ENCODE measurements around the gene TARS1.

Gene TARS1

DNA sequence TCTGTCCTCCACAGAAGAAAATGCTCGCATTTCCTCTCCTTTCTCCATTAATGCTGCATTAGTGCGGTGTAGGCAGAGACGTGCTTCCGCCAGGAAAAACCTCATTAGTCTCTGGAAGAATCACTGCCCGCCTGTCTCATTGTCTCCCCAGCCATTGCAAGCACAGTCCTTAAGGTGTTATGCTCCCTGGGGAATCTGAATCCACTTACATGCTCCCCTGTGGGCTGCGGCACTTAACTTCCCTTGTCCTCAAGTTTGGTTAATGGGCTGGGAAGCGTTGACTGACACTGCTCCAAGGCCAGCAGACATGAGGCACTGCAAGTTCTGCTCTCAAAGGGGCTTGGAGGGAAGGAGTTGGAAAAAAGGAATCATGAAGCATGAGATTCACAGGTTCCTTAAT is 41.6 kb downstream of the TARS1 start:
- DNase-seq: no peak
- H3K79me1 ChIP-seq (ENCODE audit: low read length): no peaks in the 10 kb centered on the region
- no CpG with 5 or more reads among the region's 7 CpGs for WGBS (ENCODE audit: extremely low coverage, insufficient coverage, insufficient read length)
- no peak overlapping the region for H3K9ac ChIP-seq (ENCODE audit: low read length)
- H2AFZ ChIP-seq (ENCODE audit: insufficient read depth, low read length, poor library complexity): no peak overlapping the region
- H4K12ac ChIP-seq (ENCODE audit: low read depth, low read length): no peak overlapping the region
- H3K4me3 ChIP-seq (ENCODE audit: low read depth, low read length): no peak overlapping the region
- H3K9me3 ChIP-seq (ENCODE audit: insufficient read depth, low read depth, low read length): no peaks in the 10 kb centered on the region
- no peaks in the 10 kb centered on the region for H3K27me3 ChIP-seq (ENCODE audit: insufficient read depth, low read length)
- H2BK5ac ChIP-seq (ENCODE audit: low read depth, low read length, poor library complexity): no peak overlapping the region
- no peak overlapping the region for H4K8ac ChIP-seq (ENCODE audit: low read depth, low read length)
- H2BK120ac ChIP-seq (ENCODE audit: insufficient read depth, low read length, poor library complexity): no peak overlapping the region
- no peak overlapping the region for H3K4me2 ChIP-seq (ENCODE audit: low read length)
- H3K4ac ChIP-seq (ENCODE audit: low read depth, low read length): no peak overlapping the region
- peaks cover 0 to 6% of the 10 kb centered on the region in 2 experiments for H3K36me3 ChIP-seq (ENCODE audit: control insufficient read depth in 1 of 2, insufficient read depth in 2 of 2, low read length in 2 of 2)
- H4K91ac ChIP-seq (ENCODE audit: low read depth, low read length): no peak overlapping the region
- H3K14ac ChIP-seq (ENCODE audit: low read length): no peak overlapping the region
- H3K4me1 ChIP-seq (ENCODE audit: control insufficient read depth in 1 of 2, insufficient read depth in 2 of 2, low read length in 2 of 2): no peaks in the 10 kb centered on the region
- no peak overlapping the region for H2AK5ac ChIP-seq (ENCODE audit: low read length)
- H3K18ac ChIP-seq (ENCODE audit: low read length): no peak overlapping the region
- H3K23ac ChIP-seq (ENCODE audit: low read length): no peak overlapping the region
- no peak overlapping the region for H2BK12ac ChIP-seq (ENCODE audit: low read length)
- H3K79me2 ChIP-seq (ENCODE audit: control insufficient read depth, insufficient read depth, low read length, poor library complexity): no peaks in the 10 kb centered on the region
- H3K27ac ChIP-seq (ENCODE audit: low read depth, low read length): no peak overlapping the region

DNA sequence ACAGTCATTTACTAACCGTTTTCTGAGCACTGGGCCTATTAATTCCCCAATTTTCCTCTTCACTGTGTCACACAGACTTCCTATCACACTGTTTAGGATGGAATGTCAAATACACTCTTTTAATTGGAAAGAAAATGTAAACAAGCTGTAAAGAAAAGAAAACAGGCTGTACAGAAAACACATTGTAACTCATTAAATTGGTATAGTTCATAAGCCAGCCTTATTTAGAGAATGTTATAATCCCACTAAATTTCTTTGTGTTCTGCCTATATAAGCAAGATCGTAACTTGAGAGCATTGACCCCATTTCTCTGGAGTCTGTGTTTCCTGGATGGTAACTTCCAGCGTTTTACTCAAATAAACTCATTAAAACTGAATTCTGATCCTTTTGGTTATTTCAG is 46.5 kb downstream of the TARS1 start:
- Histone ChIP-seq H2BK5ac (ENCODE audit: low read depth, low read length, poor library complexity) (no peak overlapping the region), H3K18ac (ENCODE audit: low read length) (no peak overlapping the region), H3K79me2 (ENCODE audit: control insufficient read depth, insufficient read depth, low read length, poor library complexity) (no peaks in the 10 kb centered on the region), H2AFZ (ENCODE audit: insufficient read depth, low read length, poor library complexity) (no peak overlapping the region), H4K12ac (ENCODE audit: low read depth, low read length) (no peak overlapping the region), H3K23ac (ENCODE audit: low read length) (no peak overlapping the region), H2BK12ac (ENCODE audit: low read length) (no peak overlapping the region), H3K9me3 (ENCODE audit: insufficient read depth, low read depth, low read length) (peaks cover 2% of the 10 kb centered on the region), H3K9ac (ENCODE audit: low read length) (no peak overlapping the region), H2BK120ac (ENCODE audit: insufficient read depth, low read length, poor library complexity) (no peak overlapping the region), H3K27ac (ENCODE audit: low read depth, low read length) (no peak overlapping the region), H3K4ac (ENCODE audit: low read depth, low read length) (no peak overlapping the region), H4K8ac (ENCODE audit: low read depth, low read length) (no peak overlapping the region), H3K14ac (ENCODE audit: low read length) (no peak overlapping the region), H3K4me2 (ENCODE audit: low read length) (no peak overlapping the region), H3K4me3 (ENCODE audit: low read depth, low read length) (no peak overlapping the region), H3K79me1 (ENCODE audit: low read length) (no peaks in the 10 kb centered on the region), H4K91ac (ENCODE audit: low read depth, low read length) (no peak overlapping the region), H3K36me3 (ENCODE audit: control insufficient read depth in 1 of 2, insufficient read depth in 2 of 2, low read length in 2 of 2) (no peaks in the 10 kb centered on the region), H3K4me1 (ENCODE audit: control insufficient read depth in 1 of 2, insufficient read depth in 2 of 2, low read length in 2 of 2) (peaks cover 0 to 3% of the 10 kb centered on the region in 2 experiments), H2AK5ac (ENCODE audit: low read length) (no peak overlapping the region), H3K27me3 (ENCODE audit: insufficient read depth, low read length) (no peaks in the 10 kb centered on the region)
- WGBS (ENCODE audit: extremely low coverage, insufficient coverage, insufficient read length): no CpG with 5 or more reads among the region's 3 CpGs
- no peak for DNase-seq

GRCh38 chr5:33488558-33489355 is 48.0 kb downstream of the TARS1 start:
- no peak overlapping the region for H3K14ac ChIP-seq (ENCODE audit: low read length)
- H2AK5ac ChIP-seq (ENCODE audit: low read length): no peak overlapping the region

GRCh38 chr5:33489481-33490067 is 48.8 kb downstream of the TARS1 start:
- H4K91ac ChIP-seq (ENCODE audit: low read depth, low read length): no peak overlapping the region

More at GRCh38 chr5:33488558-33489355, 48.0 kb downstream of the TARS1 start:
- no peak for DNase-seq
- Histone ChIP-seq H3K36me3 (ENCODE audit: control insufficient read depth in 1 of 2, insufficient read depth in 2 of 2, low read length in 2 of 2) (no peaks in the 10 kb centered on the region), H3K4me3 (ENCODE audit: low read depth, low read length) (no peak overlapping the region), H4K91ac (ENCODE audit: low read depth, low read length) (no peak overlapping the region), H2BK120ac (ENCODE audit: insufficient read depth, low read length, poor library complexity) (no peak overlapping the region), H3K9me3 (ENCODE audit: insufficient read depth, low read depth, low read length) (peaks cover 2% of the 10 kb centered on the region), H3K27ac (ENCODE audit: low read depth, low read length) (no peak overlapping the region), H3K79me2 (ENCODE audit: control insufficient read depth, insufficient read depth, low read length, poor library complexity) (no peaks in the 10 kb centered on the region), H3K79me1 (ENCODE audit: low read length) (no peaks in the 10 kb centered on the region), H3K18ac (ENCODE audit: low read length) (no peak overlapping the region), H3K4ac (ENCODE audit: low read depth, low read length) (no peak overlapping the region), H2BK5ac (ENCODE audit: low read depth, low read length, poor library complexity) (no peak overlapping the region), H4K12ac (ENCODE audit: low read depth, low read length) (no peak overlapping the region), H2AFZ (ENCODE audit: insufficient read depth, low read length, poor library complexity) (no peak overlapping the region), H4K8ac (ENCODE audit: low read depth, low read length) (no peak overlapping the region), H3K4me2 (ENCODE audit: low read length) (no peak overlapping the region), H3K27me3 (ENCODE audit: insufficient read depth, low read length) (no peaks in the 10 kb centered on the region), H3K4me1 (ENCODE audit: control insufficient read depth in 1 of 2, insufficient read depth in 2 of 2, low read length in 2 of 2) (peaks cover 0 to 3% of the 10 kb centered on the region in 2 experiments), H3K23ac (ENCODE audit: low read length) (no peak overlapping the region), H2BK12ac (ENCODE audit: low read length) (no peak overlapping the region), H3K9ac (ENCODE audit: low read length) (no peak overlapping the region)
- WGBS (ENCODE audit: extremely low coverage, insufficient coverage, insufficient read length): no CpG with 5 or more reads among the region's 19 CpGs

More at GRCh38 chr5:33489481-33490067, 48.8 kb downstream of the TARS1 start:
- Histone ChIP-seq H3K79me1 (ENCODE audit: low read length) (no peaks in the 10 kb centered on the region), H3K18ac (ENCODE audit: low read length) (no peak overlapping the region), H2BK5ac (ENCODE audit: low read depth, low read length, poor library complexity) (no peak overlapping the region), H3K27ac (ENCODE audit: low read depth, low read length) (no peak overlapping the region), H3K79me2 (ENCODE audit: control insufficient read depth, insufficient read depth, low read length, poor library complexity) (no peaks in the 10 kb centered on the region), H3K9ac (ENCODE audit: low read length) (no peak overlapping the region), H3K4me3 (ENCODE audit: low read depth, low read length) (no peak overlapping the region), H3K14ac (ENCODE audit: low read length) (no peak overlapping the region), H4K12ac (ENCODE audit: low read depth, low read length) (no peak overlapping the region), H3K4me1 (ENCODE audit: control insufficient read depth in 1 of 2, insufficient read depth in 2 of 2, low read length in 2 of 2) (peaks cover 0 to 3% of the 10 kb centered on the region in 2 experiments), H3K4me2 (ENCODE audit: low read length) (no peak overlapping the region), H2BK120ac (ENCODE audit: insufficient read depth, low read length, poor library complexity) (no peak overlapping the region), H3K4ac (ENCODE audit: low read depth, low read length) (no peak overlapping the region), H3K36me3 (ENCODE audit: control insufficient read depth in 1 of 2, insufficient read depth in 2 of 2, low read length in 2 of 2) (no peaks in the 10 kb centered on the region), H4K8ac (ENCODE audit: low read depth, low read length) (no peak overlapping the region), H3K23ac (ENCODE audit: low read length) (no peak overlapping the region), H2BK12ac (ENCODE audit: low read length) (no peak overlapping the region), H2AK5ac (ENCODE audit: low read length) (no peak overlapping the region), H3K9me3 (ENCODE audit: insufficient read depth, low read depth, low read length) (peaks cover 2% of the 10 kb centered on the region), H3K27me3 (ENCODE audit: insufficient read depth, low read length) (no peaks in the 10 kb centered on the region), H2AFZ (ENCODE audit: insufficient read depth, low read length, poor library complexity) (no peak overlapping the region)
- no peak for DNase-seq
- WGBS (ENCODE audit: extremely low coverage, insufficient coverage, insufficient read length): no CpG with 5 or more reads among the region's 6 CpGs
